HUES6 (cell line): ENCODE results near the gene ARHGAP8.
"Not testable (repeated sequence)": the region's sequence is repeated elsewhere in the genome, so short reads cannot be mapped to it uniquely, and the experiment has no call there.

Experiments
- H3K27ac ChIP-seq: 2 replicates; pipeline ENCODE4 v1.7.0; 2013; ENCODE audit warnings: low read depth, mild to moderate bottlenecking, low read length, inconsistent platforms
- H3K27me3 ChIP-seq: 2 replicates; pipeline ENCODE4 v1.6.1; 2013; ENCODE audit warnings: low read length; ENCODE audit not compliant: control insufficient read depth, insufficient read depth
- H3K36me3 ChIP-seq: 2 replicates; pipeline ENCODE4 v1.6.1; 2013; ENCODE audit warnings: low read length; ENCODE audit not compliant: control insufficient read depth, insufficient read depth
- H3K4me1 ChIP-seq: 2 replicates; pipeline ENCODE4 v1.6.1; 2013; ENCODE audit warnings: low read length; ENCODE audit not compliant: control insufficient read depth, insufficient read depth
- H3K4me3 ChIP-seq: 2 replicates; pipeline ENCODE4 v1.5.1; 2013; ENCODE audit warnings: low read depth, low read length
- H3K9ac ChIP-seq: one replicate; pipeline ENCODE4 v1.6.1; 2013; ENCODE audit warnings: mild to moderate bottlenecking, low read length
- H3K9me3 ChIP-seq: 2 replicates; pipeline ENCODE4 v1.6.1; 2013; ENCODE audit warnings: low read depth, low read length; ENCODE audit not compliant: control insufficient read depth, insufficient read depth

The ARHGAP8 gene

DNA sequence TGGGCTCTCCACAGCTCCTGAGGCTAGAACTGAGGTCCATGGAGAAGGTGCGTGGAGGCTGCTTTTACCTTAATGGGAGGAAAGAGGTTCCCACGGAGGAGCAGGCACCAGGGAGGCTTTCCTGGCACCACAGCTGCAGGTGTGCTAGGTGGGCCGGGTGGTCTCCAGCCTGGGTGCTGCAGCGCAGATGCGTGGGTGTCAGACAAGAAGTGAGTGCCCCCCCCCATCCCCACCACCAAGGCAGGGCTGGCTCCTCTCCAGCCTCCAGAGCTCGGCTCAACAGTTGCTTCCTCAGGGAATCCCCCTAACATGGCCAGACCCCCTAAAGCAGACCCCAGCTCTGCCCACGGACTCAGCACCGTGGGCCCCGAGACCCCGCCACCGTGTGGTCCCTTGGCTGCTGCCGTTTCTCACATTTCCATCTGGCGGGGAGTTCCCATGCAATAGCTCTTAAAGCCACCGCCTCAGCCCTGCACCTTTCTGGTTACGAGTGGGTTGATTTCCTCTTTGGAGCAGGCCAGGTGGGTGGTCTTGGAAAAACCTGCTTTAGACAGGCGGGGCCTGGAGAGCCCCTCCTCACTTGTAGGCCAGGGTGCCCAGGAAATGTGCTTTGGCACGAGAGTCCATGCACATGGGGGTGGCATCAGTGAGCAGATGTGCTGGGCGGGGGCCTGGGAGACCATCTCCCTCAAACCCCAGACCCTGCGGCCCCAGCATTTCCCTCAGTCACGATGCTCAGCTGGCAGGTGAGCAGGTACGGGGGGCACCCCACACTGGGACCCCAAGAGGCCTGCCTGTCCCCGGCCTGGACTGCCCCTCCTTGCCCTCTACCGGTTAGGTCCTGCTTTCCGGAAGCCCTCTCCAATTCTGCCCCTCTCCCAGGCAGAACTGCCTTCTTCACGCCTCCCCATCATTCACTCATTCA, 93.7 kb downstream of the ARHGAP8 start:
- Histone ChIP-seq H3K36me3 (peaks cover 22% of the 10 kb centered on the region; the same call in 1 of the 2 replicates), H3K27ac (no peak overlapping the region), H3K9ac (no peak overlapping the region), H3K9me3 (no peaks in the 10 kb centered on the region), H3K4me3 (no peak overlapping the region), H3K4me1 (no peaks in the 10 kb centered on the region), H3K27me3 (no peaks in the 10 kb centered on the region)

DNA sequence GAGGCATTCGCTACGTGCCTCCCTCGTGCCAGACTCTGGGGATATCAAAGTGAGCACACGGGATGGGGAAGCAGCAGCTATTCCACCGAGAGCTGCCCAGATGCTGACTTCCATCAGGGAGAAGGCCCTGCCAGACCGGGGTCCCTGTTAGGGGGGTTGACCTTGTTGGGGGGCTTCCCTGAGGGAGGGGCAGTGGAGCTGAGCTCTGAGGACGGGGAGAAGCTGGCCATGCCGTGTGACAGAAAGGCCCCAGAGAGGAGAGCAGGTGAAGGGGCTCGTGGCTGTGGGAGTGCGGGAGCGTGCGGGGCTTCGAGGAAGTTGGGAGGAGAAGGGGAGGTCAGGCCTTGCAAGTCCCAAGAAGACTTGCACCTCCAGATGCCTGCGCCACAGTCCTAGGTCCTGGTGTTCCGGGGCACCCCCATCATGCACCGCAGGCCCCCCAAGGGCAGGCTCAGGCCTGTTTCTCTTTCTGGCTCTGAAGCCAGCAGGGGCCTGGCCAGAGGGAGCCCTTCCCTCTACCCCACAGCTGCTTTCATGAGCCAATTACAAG, 94.4 kb downstream of the ARHGAP8 start:
- no peak overlapping the region for H3K27ac ChIP-seq

DNA sequence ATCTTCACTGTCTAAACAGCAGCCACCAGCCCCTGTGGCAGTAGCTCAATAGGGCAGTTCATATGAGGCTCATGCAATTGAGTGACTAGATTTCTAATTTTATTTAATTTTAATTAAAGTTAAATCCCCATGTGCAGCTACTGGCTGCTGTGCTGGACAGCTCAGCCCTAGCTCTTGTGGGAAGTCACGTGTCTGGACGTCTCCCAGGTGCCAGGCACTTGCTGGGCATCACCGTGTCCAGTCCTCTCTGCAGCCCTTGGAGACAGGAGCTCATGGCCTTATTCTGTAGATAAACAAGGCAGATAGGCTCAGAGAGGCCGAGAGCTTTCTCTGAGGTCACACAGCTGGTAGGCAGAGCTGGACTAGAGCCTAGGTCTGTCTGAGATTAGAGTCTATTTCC, 95.0 kb downstream of the ARHGAP8 start:
- Histone ChIP-seq H3K9me3 (no peaks in the 10 kb centered on the region), H3K27me3 (no peaks in the 10 kb centered on the region), H3K4me1 (no peaks in the 10 kb centered on the region), H3K9ac (no peak overlapping the region), H3K27ac (no peak overlapping the region), H3K4me3 (no peak overlapping the region), H3K36me3 (peaks cover 22% of the 10 kb centered on the region; the same call in 1 of the 2 replicates)

More for the DNA sequence above, 94.4 kb downstream of the ARHGAP8 start:
- H3K4me3 ChIP-seq = no peak overlapping the region
- no peaks in the 10 kb centered on the region for H3K9me3 ChIP-seq
- H3K36me3 ChIP-seq = peaks cover 22% of the 10 kb centered on the region; the same call in 1 of the 2 replicates
- H3K9ac ChIP-seq = no peak overlapping the region
- H3K27me3 ChIP-seq = no peaks in the 10 kb centered on the region
- H3K4me1 ChIP-seq = no peaks in the 10 kb centered on the region

DNA sequence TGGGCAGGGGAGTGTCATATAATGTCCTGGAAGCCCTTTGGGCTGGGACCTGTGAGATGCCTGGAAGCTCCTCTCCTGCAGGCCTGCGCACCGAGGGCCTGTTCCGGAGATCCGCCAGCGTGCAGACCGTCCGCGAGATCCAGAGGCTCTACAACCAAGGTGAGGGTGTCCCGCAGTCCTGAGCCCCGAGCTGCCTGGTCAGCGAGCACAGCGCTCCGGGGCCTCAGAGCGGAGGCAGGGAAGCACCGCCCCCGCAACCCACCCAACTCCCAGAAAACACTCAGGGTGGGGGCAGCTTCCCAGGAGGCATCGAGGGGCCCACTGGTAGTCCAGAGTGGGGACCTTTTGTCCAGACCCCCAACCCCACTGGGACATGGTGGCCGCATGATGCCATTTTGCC, 95.5 kb downstream of the ARHGAP8 start:
- H3K27ac ChIP-seq = no peak overlapping the region
- H3K4me3 ChIP-seq = no peak overlapping the region
- H3K4me1 ChIP-seq = no peaks in the 10 kb centered on the region
- H3K9me3 ChIP-seq = no peaks in the 10 kb centered on the region
- H3K36me3 ChIP-seq = peaks cover 22% of the 10 kb centered on the region; the same call in 1 of the 2 replicates
- H3K27me3 ChIP-seq = no peaks in the 10 kb centered on the region
- H3K9ac ChIP-seq = no peak overlapping the region

DNA sequence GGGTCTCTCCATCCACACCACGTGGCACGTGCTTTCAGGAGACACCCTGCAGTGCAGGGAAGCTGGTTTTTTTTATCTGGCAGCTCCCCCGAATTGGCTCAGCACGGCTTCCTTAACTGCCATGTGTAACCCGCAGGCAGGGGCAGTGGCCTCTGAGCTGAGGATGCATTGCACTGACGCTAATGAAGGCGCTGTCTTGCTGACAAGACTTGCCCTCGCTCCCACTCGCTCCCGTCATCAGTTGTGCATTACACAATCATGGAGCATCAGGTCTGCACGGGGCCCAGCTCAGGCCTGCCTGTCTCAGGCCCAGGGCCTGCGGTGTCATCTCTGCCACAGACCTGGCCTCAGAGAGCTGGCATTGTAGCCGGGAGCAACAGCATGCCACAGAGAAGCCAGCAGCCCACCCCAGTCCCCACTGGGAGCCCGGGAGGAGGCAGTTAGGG, 95.9 kb downstream of the ARHGAP8 start:
- H3K4me3 ChIP-seq = no peak overlapping the region
- H3K27me3 ChIP-seq = no peaks in the 10 kb centered on the region
- no peak overlapping the region for H3K27ac ChIP-seq
- no peaks in the 10 kb centered on the region for H3K4me1 ChIP-seq
- H3K36me3 ChIP-seq = peaks cover 22% of the 10 kb centered on the region; the same call in 1 of the 2 replicates
- no peaks in the 10 kb centered on the region for H3K9me3 ChIP-seq
- no peak overlapping the region for H3K9ac ChIP-seq

DNA sequence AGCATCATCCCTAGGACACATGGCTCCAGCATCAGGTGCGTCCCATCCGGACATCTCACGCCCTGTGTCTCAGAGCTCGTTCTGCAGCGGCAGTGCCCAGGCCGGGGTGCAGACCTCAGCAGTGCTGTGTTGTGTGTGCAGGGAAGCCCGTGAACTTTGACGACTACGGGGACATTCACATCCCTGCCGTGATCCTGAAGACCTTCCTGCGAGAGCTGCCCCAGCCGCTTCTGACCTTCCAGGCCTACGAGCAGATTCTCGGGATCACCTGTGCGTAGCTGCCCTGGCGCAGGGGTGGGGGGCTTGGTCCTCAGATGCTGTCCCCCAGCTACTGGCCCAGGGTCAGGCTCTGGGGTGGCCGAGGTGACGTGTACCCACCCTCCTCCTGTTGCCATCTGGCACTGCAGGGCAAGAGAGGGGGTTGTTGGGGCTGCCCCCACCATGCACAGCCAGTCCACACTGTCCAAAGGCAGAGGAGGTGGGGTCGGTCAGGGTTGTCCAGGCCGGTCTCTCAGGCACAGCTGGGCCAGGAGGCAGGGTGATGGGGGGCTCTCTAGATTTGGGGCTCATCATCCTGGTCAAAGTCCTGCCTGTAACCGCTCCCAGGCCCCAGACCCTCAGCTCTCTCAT, 96.5 kb downstream of the ARHGAP8 start:
- Histone ChIP-seq H3K4me3 (no peak overlapping the region), H3K27ac (no peak overlapping the region), H3K4me1 (no peaks in the 10 kb centered on the region), H3K27me3 (no peaks in the 10 kb centered on the region), H3K9me3 (no peaks in the 10 kb centered on the region), H3K9ac (no peak overlapping the region), H3K36me3 (peaks cover 22% of the 10 kb centered on the region; the same call in 1 of the 2 replicates)

DNA sequence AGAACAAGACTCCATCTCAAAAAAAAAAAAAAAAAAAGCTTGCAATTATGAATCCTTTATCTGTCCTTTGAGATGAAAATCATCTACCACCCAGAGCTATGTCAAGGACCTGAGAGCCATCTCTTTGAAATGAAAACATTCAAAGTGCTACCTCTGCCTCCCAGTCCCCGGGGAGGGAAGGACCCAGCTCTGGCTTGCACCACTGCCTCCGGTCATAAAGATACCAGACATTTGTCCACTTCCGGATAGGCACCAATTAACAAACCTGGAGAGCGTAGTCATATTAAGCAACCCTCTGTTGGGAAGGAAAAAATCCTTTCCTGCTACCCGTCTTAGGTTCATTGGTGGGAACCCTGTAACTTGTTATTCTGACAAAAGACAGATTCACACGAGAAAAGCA, 98.6 kb downstream of the ARHGAP8 start:
- peaks cover 20% of the 10 kb centered on the region for H3K36me3 ChIP-seq
- H3K4me1 ChIP-seq = no peaks in the 10 kb centered on the region
- H3K9me3 ChIP-seq = no peaks in the 10 kb centered on the region
- no peak overlapping the region for H3K27ac ChIP-seq
- H3K9ac ChIP-seq = no peak overlapping the region
- no peak overlapping the region for H3K4me3 ChIP-seq
- H3K27me3 ChIP-seq = no peaks in the 10 kb centered on the region

DNA sequence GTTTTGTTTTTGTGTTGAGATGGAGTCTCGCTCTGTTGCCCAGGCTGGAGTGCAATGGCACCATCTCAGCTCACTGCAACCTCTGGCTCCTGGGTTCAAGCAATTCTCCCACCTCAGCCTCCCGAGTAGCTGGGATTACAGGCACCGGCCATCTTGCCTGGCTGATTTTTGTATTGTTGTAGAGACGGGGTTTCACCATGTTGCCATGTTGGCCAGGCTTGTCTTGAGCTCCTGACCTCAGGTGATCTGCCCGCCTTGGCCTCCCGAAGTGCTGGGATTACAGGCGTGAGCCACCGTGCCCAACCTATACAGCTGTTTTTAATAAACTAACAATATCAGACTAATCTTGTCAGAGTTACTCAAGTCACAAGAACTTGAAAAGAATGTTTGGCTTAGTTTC, 102.3 kb downstream of the ARHGAP8 start:
- not testable (repeated sequence) for H3K4me3 ChIP-seq, H3K4me1 ChIP-seq, H3K9ac ChIP-seq, H3K27me3 ChIP-seq, H3K9me3 ChIP-seq, H3K27ac ChIP-seq
- H3K36me3 ChIP-seq = peaks cover 27% of the 10 kb centered on the region

DNA sequence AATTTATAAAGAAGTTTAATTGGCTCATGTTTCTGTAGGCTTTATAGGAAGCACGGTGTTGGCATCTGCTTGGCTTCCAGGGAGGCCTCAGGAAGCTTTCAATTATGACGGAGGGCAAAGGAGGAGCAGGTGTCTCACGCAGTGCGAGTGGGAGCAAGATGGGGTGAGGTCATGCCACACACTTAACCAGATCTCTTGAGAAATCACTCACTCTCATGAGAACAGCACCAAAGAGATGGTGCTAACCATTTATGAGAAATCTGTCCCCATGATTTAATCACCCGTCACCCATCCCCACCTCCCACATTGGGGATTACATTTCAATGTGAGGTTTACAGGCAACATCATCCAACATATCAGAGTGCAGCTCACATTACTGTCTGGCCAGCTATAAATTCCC, 103.5 kb downstream of the ARHGAP8 start:
- peaks cover 3% of the 10 kb centered on the region; the same call in 1 of the 2 replicates for H3K4me1 ChIP-seq
- H3K36me3 ChIP-seq = peaks cover 29% of the 10 kb centered on the region
- H3K27ac ChIP-seq = no peak overlapping the region
- H3K27me3 ChIP-seq = no peaks in the 10 kb centered on the region
- H3K9me3 ChIP-seq = no peaks in the 10 kb centered on the region
- no peak overlapping the region for H3K4me3 ChIP-seq
- H3K9ac ChIP-seq = no peak overlapping the region

DNA sequence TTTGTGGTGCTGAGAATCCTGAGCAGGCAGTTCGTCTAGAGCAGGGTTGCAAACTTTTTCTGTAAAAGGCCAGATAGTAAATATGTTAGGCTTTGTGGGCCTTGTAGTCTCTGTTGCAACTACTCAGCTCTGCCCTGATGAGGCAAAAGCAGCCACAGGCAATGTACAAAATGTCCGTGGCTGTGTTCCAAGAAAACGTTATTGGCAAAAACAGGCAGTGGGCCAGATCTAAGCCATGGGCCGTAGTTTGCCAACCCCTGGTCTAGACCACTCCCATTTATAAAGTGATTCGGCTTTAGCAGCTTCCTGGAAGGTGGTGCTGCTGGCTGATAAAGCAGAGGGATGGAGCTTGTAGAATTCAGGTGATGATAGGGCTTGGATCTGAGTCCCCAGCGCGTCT, 106.4 kb downstream of the ARHGAP8 start:
- H3K27ac ChIP-seq, H3K9me3 ChIP-seq, H3K27me3 ChIP-seq, H3K4me3 ChIP-seq, H3K4me1 ChIP-seq, H3K9ac ChIP-seq: not testable (repeated sequence)
- H3K36me3 ChIP-seq = peaks cover 41% of the 10 kb centered on the region

DNA sequence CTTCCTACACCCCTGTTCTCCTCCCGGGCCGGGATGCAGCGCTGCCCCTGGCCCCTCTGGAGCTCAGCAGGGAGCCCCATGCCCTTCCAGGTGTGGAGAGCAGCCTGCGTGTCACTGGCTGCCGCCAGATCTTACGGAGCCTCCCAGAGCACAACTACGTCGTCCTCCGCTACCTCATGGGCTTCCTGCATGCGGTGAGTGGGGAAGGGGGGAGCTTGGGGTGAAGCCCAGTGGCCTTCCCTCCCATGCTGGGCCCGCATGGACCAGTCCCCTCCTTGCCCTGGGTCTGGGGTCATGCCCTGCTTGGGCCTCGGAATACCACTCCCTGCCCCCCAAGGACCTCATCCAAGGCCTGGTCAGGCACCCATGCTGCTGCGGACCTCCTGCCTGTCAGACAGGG, 107.3 kb downstream of the ARHGAP8 start:
- Histone ChIP-seq H3K27ac (no peak overlapping the region), H3K9me3 (no peaks in the 10 kb centered on the region), H3K36me3 (peaks cover 41% of the 10 kb centered on the region), H3K4me3 (no peak overlapping the region), H3K9ac (no peak overlapping the region), H3K27me3 (no peaks in the 10 kb centered on the region), H3K4me1 (peaks cover 8% of the 10 kb centered on the region)
